ENCODE data around the gene EPG5.
A peak's percentile ranks its signal among the peaks of the same experiment; 100 is the strongest.
"Not testable (repeated sequence)": the region's sequence is repeated elsewhere in the genome, so short reads cannot be mapped to it uniquely, and the experiment has no call there.

EPG5 gene, protein sequence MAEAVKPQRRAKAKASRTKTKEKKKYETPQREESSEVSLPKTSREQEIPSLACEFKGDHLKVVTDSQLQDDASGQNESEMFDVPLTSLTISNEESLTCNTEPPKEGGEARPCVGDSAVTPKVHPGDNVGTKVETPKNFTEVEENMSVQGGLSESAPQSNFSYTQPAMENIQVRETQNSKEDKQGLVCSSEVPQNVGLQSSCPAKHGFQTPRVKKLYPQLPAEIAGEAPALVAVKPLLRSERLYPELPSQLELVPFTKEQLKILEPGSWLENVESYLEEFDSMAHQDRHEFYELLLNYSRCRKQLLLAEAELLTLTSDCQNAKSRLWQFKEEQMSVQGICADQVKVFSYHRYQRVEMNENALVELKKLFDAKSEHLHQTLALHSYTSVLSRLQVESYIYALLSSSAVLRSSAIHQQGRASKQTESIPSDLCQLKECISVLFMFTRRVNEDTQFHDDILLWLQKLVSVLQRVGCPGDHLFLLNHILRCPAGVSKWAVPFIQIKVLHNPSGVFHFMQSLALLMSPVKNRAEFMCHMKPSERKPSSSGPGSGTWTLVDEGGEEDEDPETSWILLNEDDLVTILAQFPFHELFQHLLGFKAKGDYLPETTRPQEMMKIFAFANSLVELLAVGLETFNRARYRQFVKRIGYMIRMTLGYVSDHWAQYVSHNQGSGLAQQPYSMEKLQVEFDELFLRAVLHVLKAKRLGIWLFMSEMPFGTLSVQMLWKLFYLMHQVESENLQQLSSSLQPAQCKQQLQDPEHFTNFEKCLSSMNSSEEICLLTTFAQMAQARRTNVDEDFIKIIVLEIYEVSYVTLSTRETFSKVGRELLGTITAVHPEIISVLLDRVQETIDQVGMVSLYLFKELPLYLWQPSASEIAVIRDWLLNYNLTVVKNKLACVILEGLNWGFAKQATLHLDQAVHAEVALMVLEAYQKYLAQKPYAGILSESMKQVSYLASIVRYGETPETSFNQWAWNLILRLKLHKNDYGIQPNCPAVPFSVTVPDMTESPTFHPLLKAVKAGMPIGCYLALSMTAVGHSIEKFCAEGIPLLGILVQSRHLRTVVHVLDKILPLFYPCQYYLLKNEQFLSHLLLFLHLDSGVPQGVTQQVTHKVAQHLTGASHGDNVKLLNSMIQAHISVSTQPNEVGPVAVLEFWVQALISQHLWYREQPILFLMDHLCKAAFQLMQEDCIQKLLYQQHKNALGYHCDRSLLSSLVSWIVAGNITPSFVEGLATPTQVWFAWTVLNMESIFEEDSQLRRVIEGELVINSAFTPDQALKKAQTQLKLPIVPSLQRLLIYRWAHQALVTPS (N-terminal part only)

DNA sequence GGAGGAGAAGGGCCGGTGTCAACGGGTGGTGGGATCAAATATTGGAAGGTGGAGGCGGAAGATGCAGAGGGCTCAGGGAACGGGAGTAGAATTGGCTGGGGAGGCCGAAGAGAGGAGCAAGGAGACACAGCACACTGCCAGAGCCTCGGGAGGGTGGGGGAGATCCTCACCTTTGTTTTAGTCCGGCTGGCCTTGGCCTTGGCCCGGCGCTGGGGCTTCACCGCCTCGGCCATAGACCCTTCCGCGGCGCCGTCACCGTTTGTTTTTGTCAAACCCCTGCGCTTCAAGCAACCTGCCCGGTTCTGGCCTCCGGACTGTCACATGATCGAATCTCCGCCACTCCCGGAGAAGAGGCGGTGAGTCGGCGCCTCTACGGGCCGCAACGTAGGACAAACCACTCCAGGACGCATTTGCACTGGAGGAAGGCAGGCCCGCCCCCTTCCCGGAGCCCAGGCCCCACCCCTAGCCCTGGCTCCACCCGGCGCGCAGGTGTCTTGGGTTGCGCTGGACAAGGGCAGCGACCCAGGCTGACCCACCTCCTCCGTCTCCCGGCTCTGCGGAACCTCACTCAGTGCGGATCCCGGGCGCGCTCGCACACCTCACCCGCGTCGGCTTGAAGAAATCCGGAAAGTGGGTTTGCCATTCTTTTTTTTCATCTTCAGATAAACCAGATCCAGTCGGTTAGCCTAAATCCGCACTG is at the start of gene EPG5:
Gene EPG5, minus strand, starts transcription at position 323 of the 700 bp plus-strand sequence. Its CDS starts 90 bp downstream, at position 233.
- DNase-seq, result peak; percentile 66 to 84

DNA sequence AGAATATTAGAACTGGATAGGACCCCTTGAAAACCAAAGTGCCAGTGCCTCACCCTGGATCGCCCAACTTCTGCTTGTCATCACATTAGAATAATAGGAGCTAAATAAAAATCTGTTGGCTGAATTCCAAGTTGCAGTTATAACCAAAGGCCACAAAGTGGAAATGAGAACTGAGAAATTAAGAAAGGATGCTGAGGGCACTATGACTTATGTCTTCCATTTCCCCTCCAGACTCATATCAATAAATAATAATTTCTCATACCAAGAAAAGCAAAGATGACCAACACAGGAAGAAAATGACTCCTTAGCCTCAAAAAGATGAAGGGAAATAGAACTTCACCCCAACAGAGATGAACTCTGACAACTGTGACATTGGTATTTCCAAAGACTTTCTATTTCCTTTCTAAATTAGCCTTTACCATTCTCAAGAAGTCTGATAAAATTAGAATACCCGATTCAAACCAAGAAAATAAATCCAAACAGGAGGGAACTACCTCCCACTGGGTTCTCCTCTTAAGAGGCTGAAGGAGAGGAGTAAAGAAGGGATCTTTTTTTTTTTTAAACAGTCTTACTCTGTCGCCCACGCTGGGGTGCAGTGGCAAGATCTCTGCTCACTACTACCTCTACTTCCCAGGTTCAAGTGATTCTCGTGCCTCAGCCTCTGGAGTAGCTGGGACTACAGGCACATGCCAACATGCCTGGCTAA is 46.5 kb upstream of the EPG5 start:
- peak in 1 of 2 donors; percentile 31 for DNase-seq

DNA sequence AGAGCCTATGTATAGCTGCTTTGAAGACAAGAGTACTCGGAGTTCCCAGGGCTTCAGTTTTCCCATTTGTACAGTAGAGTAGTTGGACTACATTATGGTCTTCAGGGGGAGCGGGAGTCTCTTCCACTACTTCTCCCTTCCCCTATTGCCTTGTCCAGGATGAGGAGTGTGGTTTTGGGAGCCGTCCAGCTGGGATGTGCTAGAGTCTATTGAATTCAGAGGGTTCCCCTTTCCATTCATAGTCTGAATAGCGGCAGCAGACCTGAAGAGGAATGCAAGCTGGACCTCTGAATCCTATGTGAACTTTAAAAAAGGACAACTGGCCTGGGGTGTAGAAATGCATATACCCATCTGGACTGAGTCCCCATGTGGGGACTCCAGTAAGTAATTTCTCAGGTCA is 43.5 kb upstream of the EPG5 start:
- no peak for DNase-seq

DNA sequence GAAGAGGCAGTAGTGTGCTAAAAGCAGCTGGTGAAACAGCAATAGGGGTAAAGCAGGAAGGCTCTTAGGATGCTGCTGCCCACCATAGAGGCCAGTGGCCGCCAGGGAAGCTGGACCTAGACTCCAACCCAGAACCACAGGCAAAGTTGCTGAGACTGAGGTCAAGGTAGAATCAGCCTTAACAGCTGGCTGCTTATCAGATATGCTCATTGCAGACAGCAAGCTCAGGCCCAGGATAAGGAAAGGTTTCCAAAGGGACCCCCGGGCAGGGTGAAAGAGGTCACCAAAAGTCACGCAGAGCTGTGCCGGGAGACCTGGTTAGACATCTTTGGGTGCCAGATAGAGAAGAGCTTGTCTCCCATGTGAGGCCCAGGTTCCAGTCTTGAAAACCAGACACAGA is 42.9 kb upstream of the EPG5 start:
- DNase-seq, result no peak

DNA sequence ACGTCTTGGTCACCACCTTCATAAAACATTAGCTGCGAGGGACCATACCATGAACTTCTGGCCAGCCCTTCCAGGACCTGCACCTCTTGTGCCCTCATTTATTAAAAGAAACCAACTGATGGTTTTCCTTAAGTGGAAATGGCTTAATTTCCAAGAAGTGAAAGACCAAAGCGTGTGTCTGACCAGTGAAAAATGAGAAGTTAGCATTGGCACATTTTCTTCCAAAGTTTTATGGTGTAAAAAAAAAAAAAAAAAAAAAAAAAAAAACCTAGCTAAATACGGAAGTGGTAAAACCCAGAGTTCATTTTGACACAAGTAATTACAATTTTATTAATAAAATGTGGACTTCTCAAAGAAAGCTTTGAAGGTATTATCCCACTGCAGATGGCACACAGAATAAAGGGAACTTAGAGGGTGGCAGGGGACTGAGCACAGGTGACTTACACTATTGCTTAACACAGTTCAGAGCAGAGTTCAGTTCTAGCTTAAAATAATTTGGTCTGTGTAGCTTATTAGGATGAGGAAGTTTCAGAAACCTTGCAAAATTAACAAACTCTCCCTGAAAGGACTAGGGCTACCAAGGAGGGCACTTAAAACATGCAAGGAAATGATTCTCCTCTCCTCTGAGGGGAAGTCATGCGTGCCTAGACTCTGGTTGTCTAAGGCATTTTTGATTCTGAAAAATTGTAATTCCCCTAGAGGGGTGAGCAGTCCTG is 42.2 kb upstream of the EPG5 start:
- peak in 1 of 2 donors; percentile 43 for DNase-seq

DNA sequence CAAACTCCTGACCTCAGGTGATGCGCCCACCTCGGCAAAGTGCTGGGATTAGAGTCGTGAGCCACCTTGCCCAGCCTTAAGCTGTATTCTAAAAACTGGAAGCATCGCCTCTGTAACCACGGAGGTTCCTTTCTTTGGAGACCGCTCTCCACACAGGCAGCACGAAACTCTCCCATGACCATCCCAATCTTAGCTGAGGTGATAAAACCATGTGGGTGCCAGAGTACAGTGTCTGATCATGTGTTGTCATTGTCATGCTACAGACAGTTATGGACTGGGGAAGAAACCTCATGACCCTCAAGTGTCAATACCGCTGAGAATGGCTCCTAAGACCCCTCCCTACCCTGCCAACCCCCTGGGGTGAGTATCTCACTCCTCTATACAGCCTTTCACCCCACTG is 41.4 kb upstream of the EPG5 start:
- DNase-seq, result no peak

DNA sequence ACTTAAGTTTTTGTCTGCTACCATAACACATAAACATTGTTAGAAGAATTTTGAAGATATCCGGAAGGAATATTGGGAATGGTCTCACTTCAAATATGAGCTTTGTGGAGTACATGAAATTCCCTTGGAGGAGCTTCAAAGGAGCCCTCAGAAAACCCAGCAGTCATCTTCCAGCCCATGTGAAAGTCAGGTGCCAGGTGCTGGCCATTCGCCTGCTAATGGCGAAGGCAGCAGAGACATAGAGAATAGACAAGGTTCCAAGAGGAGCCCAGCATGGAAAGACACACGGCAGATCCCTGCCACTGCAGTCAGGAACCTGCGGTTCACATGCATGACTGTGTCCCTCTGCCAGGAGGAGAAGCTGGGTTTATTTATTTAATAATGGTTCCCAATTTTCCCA is 40.0 kb upstream of the EPG5 start:
- DNase-seq, result no peak

DNA sequence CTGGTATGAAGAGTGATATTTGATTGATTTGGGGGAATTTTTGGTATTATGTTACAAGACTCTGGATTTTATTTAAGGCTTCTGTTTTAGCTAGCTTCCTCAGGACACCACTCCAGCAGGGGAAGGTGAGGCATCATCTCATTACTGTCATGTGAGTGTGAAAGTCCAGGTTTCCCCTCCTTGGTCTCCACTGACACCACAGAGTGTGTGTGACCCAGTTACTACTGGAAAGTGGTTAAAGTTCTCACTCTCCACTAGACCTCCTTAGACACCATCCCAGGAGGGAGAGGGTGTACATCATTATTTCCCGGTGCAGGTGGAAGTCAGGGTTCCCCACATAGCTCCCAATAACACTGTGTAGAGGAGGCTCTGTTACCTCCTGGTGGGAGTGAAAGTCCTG is 35.8 kb upstream of the EPG5 start:
- DNase-seq, result no peak

DNA sequence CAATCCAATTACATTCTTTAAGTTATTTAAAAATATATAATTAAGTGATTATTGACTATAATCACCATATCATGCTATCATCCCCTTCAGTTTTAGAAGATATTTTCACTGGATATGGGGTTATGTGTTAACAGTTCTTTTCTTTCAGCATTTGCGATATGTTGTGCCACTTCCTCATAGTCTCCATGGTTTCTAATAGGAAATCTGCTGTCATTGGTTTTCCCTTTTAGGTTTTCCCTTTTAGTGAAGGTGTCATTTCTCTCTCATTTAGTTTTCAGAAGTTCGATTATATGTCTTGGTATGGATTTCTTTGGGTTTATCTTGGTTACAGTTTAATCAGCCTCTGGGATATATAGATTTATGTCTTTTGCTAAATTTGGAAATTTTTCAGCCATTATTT is 34.8 kb upstream of the EPG5 start:
- no peak for DNase-seq

DNA sequence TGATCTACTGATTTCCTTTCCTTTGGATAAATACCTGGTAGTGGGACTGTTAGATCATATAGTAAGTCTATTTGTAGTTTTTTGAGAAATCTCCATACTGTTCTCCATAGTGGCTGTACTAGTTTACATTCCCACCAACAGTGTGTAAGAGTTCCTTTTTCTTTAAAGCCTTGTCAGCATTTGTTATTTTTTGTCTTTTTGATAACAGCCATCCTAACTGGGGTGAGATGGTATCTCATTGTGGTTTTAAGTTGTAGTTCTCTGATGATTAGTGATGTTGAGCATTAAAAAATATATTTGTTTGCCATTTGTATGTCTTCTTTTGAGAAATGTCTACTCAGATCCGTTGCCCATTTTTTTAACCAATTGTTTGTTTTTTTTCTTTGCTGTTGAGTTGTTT is 33.9 kb upstream of the EPG5 start:
- no peak for DNase-seq

DNA sequence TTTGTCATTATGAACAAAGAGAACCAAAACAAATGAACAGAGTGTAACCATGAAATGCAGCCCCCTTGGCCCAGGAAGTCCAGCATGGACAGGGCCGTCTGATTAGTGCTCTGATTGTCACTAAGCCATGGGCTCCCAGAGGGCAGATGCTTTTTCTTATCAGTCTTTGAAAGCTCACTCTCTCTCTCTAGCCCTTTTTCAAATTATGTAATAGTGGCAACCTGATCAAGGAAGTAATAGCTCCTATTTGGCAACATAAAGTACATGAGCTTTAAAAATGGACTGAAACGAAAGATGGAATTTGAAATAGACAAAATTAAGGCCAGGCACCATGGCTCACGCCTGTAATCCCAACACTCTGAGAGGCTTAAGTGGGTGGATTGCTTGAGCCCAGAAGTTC is 32.4 kb upstream of the EPG5 start:
- no peak for DNase-seq

DNA sequence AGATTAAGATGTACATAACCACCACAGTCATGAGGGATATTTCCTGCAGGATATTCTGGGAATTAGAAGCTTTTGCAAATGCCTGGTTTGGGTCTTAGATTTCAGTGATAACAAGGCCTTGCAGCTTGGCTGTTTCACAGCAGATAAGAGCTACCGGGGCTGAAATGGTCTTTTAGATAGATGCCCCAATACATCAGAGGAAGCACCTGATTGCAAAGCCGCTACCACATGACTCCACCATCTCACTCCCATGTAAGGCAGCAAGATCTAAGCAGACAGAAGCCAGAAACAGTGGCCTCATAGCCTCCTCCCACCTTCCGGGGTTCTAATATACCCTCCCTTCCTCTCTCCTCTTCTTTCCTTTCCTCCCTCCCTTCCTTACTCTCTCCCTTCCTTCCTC is 31.1 kb upstream of the EPG5 start:
- no peak for DNase-seq

DNA sequence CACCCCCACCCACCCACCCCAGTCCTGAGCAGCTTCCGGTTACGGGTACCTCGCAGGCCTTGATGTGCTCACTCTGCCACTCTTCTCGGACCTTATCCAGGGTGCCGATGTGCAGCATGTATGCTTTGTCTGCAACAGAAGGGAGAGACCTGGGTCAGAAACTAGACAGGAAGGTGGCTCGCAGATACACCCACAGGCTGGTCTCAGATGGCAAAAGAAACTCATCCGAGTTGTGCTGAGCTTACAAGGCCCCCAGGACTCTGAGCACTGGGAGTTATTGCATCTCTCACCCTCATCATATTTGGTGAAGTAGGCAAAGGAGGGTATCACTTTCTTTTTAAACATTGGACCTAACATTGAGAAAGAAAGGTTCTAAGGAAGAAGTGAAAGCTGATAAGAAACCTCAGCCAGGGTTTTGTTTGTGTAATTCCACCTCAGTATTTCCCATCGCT is 30.6 kb upstream of the EPG5 start:
- DNase-seq, result no peak

DNA sequence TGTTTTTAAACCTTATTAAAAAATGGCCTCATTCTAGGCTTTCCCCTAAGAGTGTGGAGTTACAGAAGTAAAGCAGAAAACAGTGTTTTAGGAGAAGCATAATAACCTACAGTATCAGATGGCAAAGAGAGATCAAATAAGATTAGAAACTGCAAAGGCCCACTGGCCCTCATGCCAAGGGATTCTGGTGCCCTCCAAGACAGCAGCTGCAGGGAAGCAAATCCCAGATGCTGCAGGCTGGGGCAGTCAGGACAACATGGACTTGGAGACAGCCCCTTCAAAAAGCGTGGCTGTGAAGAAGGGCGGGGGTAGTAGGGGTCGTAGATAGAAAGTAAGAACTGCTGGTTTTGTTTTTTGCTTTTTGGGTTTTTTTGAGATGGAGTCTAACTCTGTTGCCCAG is 28.3 kb upstream of the EPG5 start:
- no peak for DNase-seq

DNA sequence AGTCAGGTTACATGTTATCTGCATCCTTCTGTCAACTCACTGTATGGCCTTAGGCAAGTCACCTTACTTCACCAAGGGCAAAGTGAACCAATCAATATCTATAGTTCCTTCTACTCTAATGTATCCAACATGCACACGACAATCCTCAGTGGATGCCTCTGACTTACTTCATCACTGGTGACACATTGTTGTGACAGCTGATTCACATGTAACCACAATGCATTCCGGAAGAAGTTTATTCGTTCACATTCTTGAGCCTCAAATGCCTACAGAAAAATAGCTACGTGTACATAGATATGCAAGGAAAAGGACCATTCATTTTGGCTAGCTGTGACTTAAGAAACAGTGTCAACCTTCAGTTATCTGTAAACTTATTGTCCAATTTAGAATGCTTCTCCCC is 26.3 kb upstream of the EPG5 start:
- no peak for DNase-seq

DNA sequence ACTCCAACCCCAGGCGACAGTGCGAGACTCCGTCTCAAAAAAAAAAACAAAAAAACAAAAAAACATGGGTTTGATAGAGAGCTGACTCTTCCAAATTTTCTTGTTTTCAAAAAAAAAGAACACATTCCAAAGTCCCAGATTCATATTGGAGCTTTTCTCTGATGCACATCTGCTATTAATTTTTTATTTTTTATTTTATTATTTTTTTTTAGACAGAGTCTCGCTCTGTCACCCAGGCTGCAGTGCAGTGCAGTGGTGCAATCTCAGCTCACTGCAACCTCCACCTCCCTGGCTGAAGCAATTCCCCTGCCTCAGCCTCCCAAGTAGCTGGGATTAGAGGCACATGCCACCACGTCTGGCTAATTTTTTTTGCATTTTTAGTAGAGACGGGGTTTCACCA is 25.4 kb upstream of the EPG5 start:
- DNase-seq, result not testable (repeated sequence)

DNA sequence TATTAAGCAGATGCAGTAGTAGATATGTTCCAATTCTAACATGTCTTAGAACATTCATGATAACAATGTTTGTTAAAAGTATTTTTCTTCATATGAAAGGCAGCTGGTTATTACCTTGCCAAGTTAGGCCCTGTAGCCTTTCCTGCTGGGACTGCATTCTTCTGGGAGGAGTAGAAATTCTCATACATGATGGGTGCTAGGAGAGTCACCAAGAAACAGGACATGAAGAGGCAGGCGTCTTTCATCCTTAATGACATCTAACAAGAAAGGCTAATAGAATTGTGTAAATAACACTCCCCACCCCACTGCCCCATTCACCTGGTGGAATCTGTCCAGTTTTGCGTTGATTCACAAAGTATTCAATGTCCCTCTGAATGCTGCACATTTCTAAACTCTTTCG is 24.7 kb upstream of the EPG5 start:
- no peak for DNase-seq

DNA sequence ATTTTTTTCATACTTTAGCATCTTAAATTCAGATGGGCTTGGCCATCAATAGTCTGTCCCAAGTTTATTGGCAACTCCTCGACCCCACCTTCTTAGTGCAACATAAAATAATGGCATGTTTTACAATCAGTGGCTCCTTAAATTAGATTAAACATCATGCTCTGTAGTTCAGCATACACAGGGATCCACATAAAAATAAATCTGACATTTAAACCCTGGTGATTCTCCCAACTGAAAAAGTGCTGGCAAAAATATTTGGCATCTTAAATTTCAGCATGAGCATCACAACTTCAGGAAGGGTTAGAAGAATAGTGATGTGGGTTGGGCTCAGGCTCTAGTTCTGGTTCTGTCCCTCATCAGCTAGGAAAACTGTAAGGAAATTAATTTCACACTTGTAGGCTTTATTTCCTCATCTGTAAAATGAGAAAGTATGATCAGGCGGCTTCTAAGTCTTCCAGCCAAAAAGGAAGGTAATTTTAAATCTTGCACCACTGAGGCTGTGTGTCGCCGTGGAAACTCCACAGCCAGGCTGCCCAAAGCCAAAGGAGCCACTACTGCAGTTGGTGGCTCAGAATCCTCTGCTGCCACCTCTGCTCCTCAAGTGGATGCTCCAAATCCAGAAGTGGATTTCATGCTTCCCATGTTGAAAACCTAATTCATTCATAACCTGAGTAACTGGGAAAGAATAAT is 17.6 kb upstream of the EPG5 start:
- no peak for DNase-seq

DNA sequence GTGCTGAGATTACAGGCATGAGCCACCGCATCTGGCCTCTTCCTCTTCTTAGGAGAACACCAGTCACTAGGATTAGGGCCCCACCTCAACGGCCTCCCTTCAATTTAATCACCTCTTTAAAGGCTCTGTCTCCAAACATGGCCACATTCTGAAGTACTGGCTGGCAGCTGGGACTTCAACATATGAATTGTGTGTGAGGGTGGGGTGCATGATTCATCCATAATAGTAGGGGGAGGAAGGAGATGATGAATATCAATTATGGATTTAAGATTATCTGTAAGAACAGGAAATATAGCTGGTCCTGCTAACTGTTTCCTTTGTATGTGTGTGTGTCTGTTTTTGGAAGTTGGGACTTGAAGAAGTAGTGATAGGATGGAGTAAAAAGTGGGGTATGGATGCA is 14.7 kb upstream of the EPG5 start:
- no peak for DNase-seq

DNA sequence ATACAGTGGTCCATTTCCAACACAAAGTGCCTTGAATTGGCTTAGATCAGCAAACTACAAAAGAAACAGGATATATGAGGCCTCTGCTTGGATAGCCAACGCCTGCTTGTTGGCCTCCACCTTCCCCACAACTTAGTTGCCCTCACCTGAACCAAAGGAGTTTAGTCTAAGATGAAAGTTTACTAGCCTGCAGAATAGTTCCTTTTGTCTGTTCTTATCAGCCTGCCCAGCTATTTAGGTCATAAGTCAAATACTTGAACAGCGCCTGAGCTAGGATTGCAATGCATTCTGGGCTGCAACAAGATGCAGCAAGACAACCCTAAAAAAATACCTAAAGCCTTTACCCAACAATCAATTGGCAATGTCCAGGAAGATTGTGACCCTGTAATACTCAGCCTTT is 13.1 kb upstream of the EPG5 start:
- DNase-seq, result no peak

DNA sequence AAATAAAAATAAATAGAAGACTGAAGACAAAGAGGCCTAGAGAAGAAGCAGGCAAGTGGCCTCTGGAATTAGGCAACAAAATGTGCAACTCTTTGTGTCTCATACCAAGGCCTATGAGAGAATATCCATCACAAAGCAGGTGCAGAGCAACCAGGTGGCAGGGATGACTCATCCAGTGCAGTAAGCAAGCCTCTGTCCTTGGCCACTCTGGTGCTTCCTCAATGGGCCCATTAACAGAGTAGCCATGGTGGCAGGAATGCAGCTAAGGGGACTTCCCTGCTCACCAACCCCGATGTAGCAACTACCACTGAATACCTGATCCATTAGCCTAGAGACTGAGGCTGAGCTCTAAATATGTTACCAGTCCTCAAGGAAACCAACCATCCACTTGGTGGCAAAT is 11.0 kb upstream of the EPG5 start:
- no peak for DNase-seq
